ENCODE data around the gene USH2A.

DNA sequence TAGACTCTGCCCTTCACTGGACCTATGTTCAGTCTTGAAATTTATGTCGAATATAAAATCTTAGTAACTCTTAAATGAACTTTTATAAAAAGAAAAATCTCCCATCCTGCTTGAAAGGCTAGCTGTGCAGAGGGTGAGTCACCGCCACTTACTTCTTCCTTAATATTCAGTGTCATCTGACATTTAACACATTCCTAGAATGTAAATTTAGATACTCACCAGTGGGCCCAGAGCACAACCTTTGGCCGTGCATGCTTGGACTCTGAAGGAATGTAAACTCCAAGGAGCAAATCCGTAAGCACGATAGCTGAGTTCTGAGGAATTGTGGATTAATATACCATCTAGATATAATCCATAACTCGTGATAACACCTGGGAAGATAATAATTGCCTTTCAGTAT lies 452.8 kb downstream of the USH2A start:
- TF ChIP-seq, protein P1, sequence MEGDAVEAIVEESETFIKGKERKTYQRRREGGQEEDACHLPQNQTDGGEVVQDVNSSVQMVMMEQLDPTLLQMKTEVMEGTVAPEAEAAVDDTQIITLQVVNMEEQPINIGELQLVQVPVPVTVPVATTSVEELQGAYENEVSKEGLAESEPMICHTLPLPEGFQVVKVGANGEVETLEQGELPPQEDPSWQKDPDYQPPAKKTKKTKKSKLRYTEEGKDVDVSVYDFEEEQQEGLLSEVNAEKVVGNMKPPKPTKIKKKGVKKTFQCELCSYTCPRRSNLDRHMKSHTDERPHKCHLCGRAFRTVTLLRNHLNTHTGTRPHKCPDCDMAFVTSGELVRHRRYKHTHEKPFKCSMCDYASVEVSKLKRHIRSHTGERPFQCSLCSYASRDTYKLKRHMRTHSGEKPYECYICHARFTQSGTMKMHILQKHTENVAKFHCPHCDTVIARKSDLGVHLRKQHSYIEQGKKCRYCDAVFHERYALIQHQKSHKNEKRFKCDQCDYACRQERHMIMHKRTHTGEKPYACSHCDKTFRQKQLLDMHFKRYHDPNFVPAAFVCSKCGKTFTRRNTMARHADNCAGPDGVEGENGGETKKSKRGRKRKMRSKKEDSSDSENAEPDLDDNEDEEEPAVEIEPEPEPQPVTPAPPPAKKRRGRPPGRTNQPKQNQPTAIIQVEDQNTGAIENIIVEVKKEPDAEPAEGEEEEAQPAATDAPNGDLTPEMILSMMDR (IDR thresholded peaks at IDR 0.05): no peak
- TF ChIP-seq POLR2A (IDR thresholded peaks at IDR 0.05) (no peak), POLR2AphosphoS5 (IDR thresholded peaks at IDR 0.05) (no peak), EP300 (IDR thresholded peaks at IDR 0.05) (no peak)
